Epithelial cell of esophagus (primary cell): ENCODE measurements around the gene ABHD16B.

ENCODE experiments used
- DNase-seq: peaks from one replicate; pipeline ENCODE4 v3.0.0; 2010; ENCODE audit warnings: low read depth
- H3K4me3 ChIP-seq: 2 replicates; pipeline ENCODE4 v1.5.1; 2011; ENCODE audit warnings: mild to moderate bottlenecking, low read length, control low read depth
- CTCF ChIP-seq: IDR thresholded peaks from 2 replicates; pipeline ENCODE4 v1.5.1; 2011; ENCODE audit warnings: low read depth, mild to moderate bottlenecking, low read length, control low read depth, inconsistent platforms; ENCODE audit not compliant: insufficient read depth; ENCODE audit errors: missing control alignments

The ABHD16B gene

GRCh38 chr20:63823691-63824311 is 37.5 kb upstream of the ABHD16B start:
- no peak for TF ChIP-seq CTCF
- no peak for DNase-seq
- no peak overlapping the region for H3K4me3 ChIP-seq

GRCh38 chr20:63825331-63826118 is 35.8 kb upstream of the ABHD16B start:
- no peak for TF ChIP-seq CTCF
- H3K4me3 ChIP-seq: no peak overlapping the region
- no peak for DNase-seq

- no peak for DNase-seq
- H3K4me3 ChIP-seq: no peak overlapping the region
- TF ChIP-seq CTCF: no peak
These were observed 34.5 kb upstream of the ABHD16B start for GRCh38 chr20:63826753-63827152.

- TF ChIP-seq CTCF: no peak
- no peak overlapping the region for H3K4me3 ChIP-seq
- no peak for DNase-seq
These were observed 33.2 kb upstream of the ABHD16B start for GRCh38 chr20:63828124-63828523.

- no peak for DNase-seq
- no peak for TF ChIP-seq CTCF
- no peak overlapping the region for H3K4me3 ChIP-seq
These were observed 32.8 kb upstream of the ABHD16B start for GRCh38 chr20:63828545-63828944.

GRCh38 chr20:63828951-63829350 is 32.3 kb upstream of the ABHD16B start:
- no peak for DNase-seq
- H3K4me3 ChIP-seq: no peak overlapping the region

More at GRCh38 chr20:63828951-63829350, 32.3 kb upstream of the ABHD16B start:
- TF ChIP-seq CTCF: no peak
